Measurements from ENCODE around the gene PDIA4. TPM values are rescaled to one million over a fixed set of nuclear protein-coding genes. Genes with fewer than 3 reads are reported as not detected.
"Not testable (repeated sequence)": the region's sequence is repeated elsewhere in the genome, so short reads cannot be mapped to it uniquely, and the experiment has no call there.

PDIA4 gene
- total RNA-seq, 2 donors from 2014 or later: 131 to 157 TPM

- intact Hi-C loops (cut with DNase I, micrococcal nuclease): no loop called here
- no peak for DNase-seq
Observed at GRCh38 chr7:148986742-148987009, 41.6 kb downstream of the PDIA4 start.

GRCh38 chr7:148983200-148984146 lies 44.8 kb downstream of the PDIA4 start:
- DNase-seq (peak; percentile 47 to 52), ATAC-seq (peak; percentile 31)
- intact Hi-C loops (cut with DNase I, micrococcal nuclease): no loop called here

More at GRCh38 chr7:148986742-148987009, 41.6 kb downstream of the PDIA4 start:
- ATAC-seq: no peak

GRCh38 chr7:148982654-148983199 lies 45.6 kb downstream of the PDIA4 start:
- intact Hi-C loops (cut with DNase I, micrococcal nuclease): no loop called here
- ATAC-seq (no peak), DNase-seq (no peak)

- ATAC-seq (no peak), DNase-seq (no peak)
- intact Hi-C loops (cut with DNase I, micrococcal nuclease): no loop called here
Observed at GRCh38 chr7:148979827-148980226, 48.5 kb downstream of the PDIA4 start.

- intact Hi-C loops (cut with DNase I, micrococcal nuclease); ATAC-seq; DNase-seq: not testable (repeated sequence)
Observed at GRCh38 chr7:148979072-148979471, 49.2 kb downstream of the PDIA4 start.

- DNase-seq: no peak
- intact Hi-C loops (cut with DNase I, micrococcal nuclease): no loop called here
- no peak for ATAC-seq
Observed at GRCh38 chr7:148978091-148978490, 50.2 kb downstream of the PDIA4 start.

GRCh38 chr7:148975896-148976295 lies 52.4 kb downstream of the PDIA4 start:
- intact Hi-C loops (cut with DNase I, micrococcal nuclease): no loop called here
- no peak for ATAC-seq
- no peak for DNase-seq

- intact Hi-C loops (cut with DNase I, micrococcal nuclease): no loop called here
- DNase-seq (no peak), ATAC-seq (no peak)
Observed at GRCh38 chr7:148973256-148973655, 55.0 kb downstream of the PDIA4 start.

- intact Hi-C loops (cut with DNase I, micrococcal nuclease): no loop called here
- ATAC-seq (no peak), DNase-seq (no peak)
Observed at GRCh38 chr7:148972375-148972774, 55.9 kb downstream of the PDIA4 start.

GRCh38 chr7:148967602-148968001 lies 60.7 kb downstream of the PDIA4 start:
- intact Hi-C loops (cut with DNase I, micrococcal nuclease): loop anchor here (10.0 kb wide), 2 partner anchors 393 to 463 kb away; no protein-coding TSS in a partner anchor
- no peak for ATAC-seq
- DNase-seq: no peak

GRCh38 chr7:148967032-148967372 lies 61.3 kb downstream of the PDIA4 start:
- DNase-seq: no peak
- intact Hi-C loops (cut with DNase I, micrococcal nuclease): loop anchor here (10.0 kb wide), 2 partner anchors 392 to 462 kb away; no protein-coding TSS in a partner anchor
- ATAC-seq: no peak

- DNase-seq: no peak
- intact Hi-C loops (cut with DNase I, micrococcal nuclease): loop anchor here (5.0 to 10.0 kb wide), 3 partner anchors 387 to 460 kb away; no protein-coding TSS in a partner anchor
- ATAC-seq: no peak
Observed at GRCh38 chr7:148964483-148965267, 63.6 kb downstream of the PDIA4 start.

DNA sequence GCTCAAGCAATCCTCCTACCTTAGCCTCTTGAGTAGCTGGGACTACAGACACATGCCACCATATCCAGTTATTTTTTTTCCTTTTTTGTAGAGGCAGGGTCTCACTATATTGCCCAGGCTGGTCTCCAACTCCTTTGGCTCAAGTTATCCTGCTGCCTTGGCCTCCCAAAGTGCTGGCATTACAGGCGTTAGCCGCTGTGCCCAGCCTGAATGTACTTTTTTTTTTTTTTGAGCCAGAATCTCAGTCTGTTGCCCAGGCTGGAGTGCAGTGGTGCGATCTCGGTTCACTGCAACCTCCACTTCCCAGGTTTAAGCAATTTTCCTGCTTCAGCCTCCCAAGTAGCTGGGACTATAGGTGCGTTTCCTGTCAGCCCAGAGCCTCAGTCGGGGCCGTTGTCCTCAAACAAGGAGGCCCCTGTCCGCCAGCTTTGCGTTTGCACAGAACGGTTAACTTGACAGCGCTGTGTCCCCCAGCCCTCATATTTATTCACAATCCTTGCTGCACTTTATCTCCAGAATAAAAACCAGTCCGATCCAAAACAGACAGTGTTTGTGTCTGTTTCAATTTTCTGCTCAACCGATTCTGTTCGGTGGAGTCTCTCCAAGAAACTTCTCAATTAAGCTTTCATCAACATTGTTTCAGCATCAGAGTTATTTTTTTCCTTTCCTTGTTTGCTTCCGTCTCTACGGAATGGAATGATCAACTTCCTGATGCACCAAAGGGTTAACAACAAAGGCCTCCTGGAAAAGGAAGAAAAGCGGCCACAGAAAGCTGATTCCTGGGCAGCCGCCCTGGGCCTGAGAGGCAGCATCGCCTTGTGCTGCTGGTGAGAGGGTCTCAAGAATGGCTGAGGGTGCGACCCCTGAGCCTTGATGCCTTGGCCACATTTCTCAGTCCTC lies 64.5 kb downstream of the PDIA4 start:
- intact Hi-C loops (cut with DNase I, micrococcal nuclease): loop anchor here (5.0 to 10.0 kb wide), 3 partner anchors 387 to 459 kb away; no protein-coding TSS in a partner anchor
- ATAC-seq (peak; percentile 53), DNase-seq (peak in 1 of 2 donors; percentile 38)

DNA sequence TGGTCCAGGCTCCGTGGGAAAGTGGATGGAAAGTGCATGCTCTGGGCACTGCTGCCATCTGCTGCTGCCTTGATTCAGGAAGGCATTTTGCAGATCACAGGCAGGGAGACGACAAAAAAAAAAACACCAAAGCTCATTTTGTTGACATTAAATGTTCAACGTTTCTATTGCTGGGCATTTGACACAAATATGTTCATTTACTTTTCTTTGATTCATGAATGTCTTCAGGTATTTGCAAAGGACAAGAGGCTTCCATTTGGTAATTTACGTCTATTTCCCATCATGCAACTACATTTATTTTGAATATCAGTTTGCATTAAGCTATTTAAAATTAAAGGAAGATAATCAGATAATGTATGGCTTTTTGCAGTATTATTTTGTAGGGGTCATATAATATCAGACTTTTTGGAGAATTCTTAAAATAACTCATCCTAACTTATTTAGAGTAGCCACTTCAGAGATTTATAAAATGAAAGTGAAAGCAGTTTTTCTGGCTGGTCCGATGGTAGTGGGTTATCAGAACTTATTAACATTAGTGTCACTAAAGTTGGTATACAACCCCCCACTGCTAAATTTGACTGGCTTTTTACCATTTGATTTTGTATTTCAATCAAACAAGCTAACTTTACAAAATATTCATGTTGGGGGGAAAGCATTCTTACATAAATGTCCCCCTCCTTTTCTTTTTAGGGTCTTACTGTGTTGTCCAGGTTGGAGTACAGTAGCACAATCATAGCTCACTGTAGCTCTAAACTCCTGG lies 65.3 kb downstream of the PDIA4 start:
- peak; percentile 67 to 72 for DNase-seq
- intact Hi-C loops (cut with DNase I, micrococcal nuclease): loop anchor here (5.0 to 10.0 kb wide), 3 partner anchors 386 to 458 kb away; no protein-coding TSS in a partner anchor
- peak; percentile 78 for ATAC-seq

GRCh38 chr7:148962440-148962822 lies 65.9 kb downstream of the PDIA4 start:
- DNase-seq: no peak
- no peak for ATAC-seq
- intact Hi-C loops (cut with DNase I, micrococcal nuclease): loop anchor here (5.0 to 10.0 kb wide), 3 partner anchors 385 to 458 kb away; no protein-coding TSS in a partner anchor

DNA sequence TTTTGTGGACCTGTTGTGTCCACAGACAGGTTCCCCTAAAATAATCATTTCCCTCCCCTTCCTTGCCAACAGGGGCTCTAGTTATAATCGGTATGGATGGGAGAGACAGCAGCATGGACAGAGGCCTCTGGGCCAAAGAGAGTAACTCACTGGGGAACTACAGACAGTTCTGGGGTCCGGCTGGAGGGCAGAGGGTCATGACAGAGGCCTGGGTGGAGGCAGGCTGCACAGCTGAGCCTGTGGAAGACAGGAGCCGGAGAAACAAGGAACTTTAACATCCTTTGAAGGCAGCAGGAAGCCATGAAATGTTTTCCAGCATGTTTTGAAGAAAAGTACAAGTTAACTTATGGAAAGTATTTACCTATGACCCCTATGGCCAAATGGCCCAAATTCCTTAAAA lies 68.6 kb downstream of the PDIA4 start:
- DNase-seq (no peak), ATAC-seq (no peak)
- intact Hi-C loops (cut with DNase I, micrococcal nuclease): loop anchor here (5.0 to 10.0 kb wide), 3 partner anchors 382 to 455 kb away; no protein-coding TSS in a partner anchor

- DNase-seq: no peak
- intact Hi-C loops (cut with DNase I, micrococcal nuclease): no loop called here
- no peak for ATAC-seq
Observed at GRCh38 chr7:148958061-148958460, 70.2 kb downstream of the PDIA4 start.

- intact Hi-C loops (cut with DNase I, micrococcal nuclease): no loop called here
Observed at GRCh38 chr7:148954766-148955165, 73.5 kb downstream of the PDIA4 start.

More at GRCh38 chr7:148954766-148955165, 73.5 kb downstream of the PDIA4 start:
- DNase-seq: no peak
- no peak for ATAC-seq
